ENCODE measurements around the gene PTCD1.

GRCh38 chr7:99394188-99394502 is 44.5 kb downstream of the PTCD1 start:
- TF ChIP-seq POLR2AphosphoS5 (IDR thresholded peaks at IDR 0.05; ENCODE audit: low read depth, low read length) (no peak), CTCF (IDR thresholded peaks at IDR 0.05) (no peak), TCF7L2 (IDR thresholded peaks at IDR 0.05; ENCODE audit: low read depth, low read length) (no peak), REST (IDR thresholded peaks at IDR 0.05; ENCODE audit: insufficient read depth in 1 of 2, low read depth in 2 of 2, low read length in 1 of 2) (no peak)

Data from Panc1 (cell line).